ENCODE data around the gene SLC22A23.

DNA sequence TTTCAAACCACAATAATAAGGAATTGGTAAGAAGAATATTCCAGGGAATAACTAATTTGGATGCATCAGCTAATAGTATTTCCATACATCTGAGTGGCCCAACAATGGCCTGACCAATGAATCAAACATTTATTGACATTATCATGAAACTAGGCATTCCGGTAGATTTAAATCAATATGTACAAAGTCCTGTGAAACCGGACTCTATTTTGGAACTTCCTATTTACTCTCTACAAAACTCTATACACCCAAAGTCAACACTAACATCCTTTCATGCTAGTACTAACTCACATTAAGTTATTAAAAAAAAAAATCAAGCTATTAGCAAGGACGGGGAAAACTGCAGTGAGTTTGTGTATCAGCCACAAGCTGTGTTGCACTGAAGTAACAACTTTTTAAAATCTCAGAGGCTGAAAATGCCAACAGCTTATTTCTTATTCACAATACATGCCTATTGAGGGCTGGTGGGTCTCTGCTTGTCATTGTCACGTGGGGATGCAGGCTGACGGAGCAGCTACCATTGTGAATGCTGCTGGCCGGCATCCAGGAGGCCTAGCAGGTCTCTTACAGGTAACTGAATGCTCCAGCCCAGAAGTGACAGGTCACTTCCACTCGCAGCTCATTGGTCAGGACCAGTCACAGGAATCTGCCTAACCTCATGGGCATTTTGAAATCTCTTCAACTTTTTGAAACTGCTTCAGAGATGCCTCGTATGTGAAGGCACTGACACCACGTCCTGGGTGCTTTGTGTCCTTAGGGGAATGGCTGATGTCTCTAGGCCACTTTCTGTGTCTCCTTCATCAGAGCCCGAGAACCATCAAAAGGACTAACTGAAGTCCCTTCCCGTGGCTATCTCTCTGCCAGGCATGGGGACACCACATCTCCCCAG lies 76.3 kb downstream of the SLC22A23 start:
- TF ChIP-seq POLR2AphosphoS5 (IDR thresholded peaks at IDR 0.05) (no peak), POLR2A (IDR thresholded peaks at IDR 0.05) (no peak), EP300 (IDR thresholded peaks at IDR 0.05) (no peak)
- TF ChIP-seq, protein P1, sequence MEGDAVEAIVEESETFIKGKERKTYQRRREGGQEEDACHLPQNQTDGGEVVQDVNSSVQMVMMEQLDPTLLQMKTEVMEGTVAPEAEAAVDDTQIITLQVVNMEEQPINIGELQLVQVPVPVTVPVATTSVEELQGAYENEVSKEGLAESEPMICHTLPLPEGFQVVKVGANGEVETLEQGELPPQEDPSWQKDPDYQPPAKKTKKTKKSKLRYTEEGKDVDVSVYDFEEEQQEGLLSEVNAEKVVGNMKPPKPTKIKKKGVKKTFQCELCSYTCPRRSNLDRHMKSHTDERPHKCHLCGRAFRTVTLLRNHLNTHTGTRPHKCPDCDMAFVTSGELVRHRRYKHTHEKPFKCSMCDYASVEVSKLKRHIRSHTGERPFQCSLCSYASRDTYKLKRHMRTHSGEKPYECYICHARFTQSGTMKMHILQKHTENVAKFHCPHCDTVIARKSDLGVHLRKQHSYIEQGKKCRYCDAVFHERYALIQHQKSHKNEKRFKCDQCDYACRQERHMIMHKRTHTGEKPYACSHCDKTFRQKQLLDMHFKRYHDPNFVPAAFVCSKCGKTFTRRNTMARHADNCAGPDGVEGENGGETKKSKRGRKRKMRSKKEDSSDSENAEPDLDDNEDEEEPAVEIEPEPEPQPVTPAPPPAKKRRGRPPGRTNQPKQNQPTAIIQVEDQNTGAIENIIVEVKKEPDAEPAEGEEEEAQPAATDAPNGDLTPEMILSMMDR (IDR thresholded peaks at IDR 0.05) = no peak

Data from gastroesophageal sphincter (tissue), 3 donors.